Stimulated activated naive CD8-positive, alpha-beta T cell treated with anti-CD3 and anti-CD28 coated beads, Interleukin-15, Interleukin-2, amounts not matched to agents 100 U/mL and 50 U/mL, for 24 hours (primary cell): ENCODE measurements around the gene DNM3.

Experiments
- ATAC-seq: fragments of 150-1000 bp; cut with Tn5 transposase; one replicate; pipeline ENCODE4 v1.10.0; 2021
- DNase-seq: peaks from one replicate; pipeline ENCODE4 v3.0.0; 2021

DNM3 gene

DNA sequence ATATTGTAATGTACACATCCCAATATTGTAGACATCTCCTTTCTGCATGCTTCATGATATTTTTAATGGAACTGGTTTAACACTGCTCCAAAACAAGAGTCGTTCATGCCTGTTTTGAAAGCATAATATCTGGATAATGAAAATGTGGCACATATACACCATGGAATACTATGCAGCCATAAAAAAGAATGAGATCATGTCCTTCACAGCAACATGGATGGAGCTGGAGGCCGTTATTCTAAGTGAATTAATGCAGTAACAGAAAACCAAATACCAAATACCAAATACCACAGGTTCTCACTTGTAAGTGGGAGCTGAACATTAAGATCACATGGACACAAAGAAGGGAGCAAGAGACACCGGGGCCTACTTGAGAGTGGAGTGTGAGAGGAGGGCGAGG lies 487.0 kb downstream of the DNM3 start:
- DNase-seq, result no peak
- no peak for ATAC-seq

GRCh38 chr1:172332230-172332629 lies 490.9 kb downstream of the DNM3 start:
- DNase-seq, result no peak
- ATAC-seq, result no peak

DNA sequence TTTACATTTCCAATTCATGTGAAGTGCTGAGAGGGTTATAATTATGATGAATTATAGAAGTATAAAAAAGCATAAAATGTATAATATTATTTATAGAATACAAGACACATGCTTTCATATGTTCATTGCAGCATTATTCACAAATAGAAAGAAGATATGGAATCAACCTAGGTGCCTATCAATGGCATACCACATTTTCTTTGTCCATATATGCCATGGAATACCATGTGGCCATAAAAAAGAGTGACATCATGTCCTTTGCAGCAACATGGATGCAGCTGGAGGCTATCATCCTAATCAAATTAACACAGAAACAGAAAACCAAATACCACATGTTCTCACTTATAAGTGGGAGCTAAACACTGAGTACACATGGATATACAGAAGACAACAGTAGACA lies 494.1 kb downstream of the DNM3 start:
- ATAC-seq (no peak), DNase-seq (no peak)

DNA sequence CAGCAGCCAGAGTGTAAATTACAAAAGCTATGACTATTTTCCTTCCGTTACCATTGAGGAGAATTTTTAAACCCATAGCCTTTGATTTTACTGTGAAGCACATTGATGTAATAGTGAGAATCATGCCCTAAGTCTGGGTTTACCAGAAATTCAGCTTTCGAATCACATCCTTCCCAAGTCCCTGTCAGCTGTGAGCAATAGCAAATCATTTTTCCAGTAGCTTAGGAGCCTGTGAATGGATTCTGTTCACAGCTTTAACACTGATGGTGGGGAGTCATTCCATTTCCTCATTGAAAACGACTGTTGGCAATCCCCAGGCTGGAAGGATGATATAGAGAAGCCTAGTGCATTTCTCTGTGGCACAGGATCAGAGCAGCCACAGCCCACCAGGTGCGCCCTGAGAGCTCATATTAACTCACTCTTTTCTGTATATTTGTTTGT lies 497.0 kb downstream of the DNM3 start:
- peak; percentile 19 for DNase-seq
- peak; percentile 91 for ATAC-seq

- no peak for DNase-seq
- no peak for ATAC-seq
Measured at GRCh38 chr1:172339842-172340241, 498.5 kb downstream of the DNM3 start.

DNA sequence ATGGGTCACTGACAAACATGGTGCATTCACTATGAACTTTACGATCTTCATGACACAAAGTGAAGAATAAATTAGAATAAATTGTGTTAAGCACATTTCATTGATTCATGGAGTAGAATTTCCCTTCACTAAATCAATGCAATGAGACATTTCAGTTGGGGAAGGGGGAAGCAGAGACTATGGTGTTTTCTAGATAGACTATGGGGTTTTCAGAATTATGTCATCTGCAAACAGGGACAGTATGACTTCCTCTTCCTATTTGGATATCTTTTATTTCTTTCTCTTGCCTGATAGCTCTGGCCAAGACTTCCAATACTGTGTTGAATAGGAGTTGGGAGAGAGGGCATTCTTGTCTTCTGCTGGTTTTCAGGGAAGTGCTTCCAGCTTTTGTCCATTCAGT lies 499.2 kb downstream of the DNM3 start:
- no peak for ATAC-seq
- no peak for DNase-seq

GRCh38 chr1:172341697-172342096 lies 500.4 kb downstream of the DNM3 start:
- DNase-seq (no peak), ATAC-seq (no peak)

DNA sequence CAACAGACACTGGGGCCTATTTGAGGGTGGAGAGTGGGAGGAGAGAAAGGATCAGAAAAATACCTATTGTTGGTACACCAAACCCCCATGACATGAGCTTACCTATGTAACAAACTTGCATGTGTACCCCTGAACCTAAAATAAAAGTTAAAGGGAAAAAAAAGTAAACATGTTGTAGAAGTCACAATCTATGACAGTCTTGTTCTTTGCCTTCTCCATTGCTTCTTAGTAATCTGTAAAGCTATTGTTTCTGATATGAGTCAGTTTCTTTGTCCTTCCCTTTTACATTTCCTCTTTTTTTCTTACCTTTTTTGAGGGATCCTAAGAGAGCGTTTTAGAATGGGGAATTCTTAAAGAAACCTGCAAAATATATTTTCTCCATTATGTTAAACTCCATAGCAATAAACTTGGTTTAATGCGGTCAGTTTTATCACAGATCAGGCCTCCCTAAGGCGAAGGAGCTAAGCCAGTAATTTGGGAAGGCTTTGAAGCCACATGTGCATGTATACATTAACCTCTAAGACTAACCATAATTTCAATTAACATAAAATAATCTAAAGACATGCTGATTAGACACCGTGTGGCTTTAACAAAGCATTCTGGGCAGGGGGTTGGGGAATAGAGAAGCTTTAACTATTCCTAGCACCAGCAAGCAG lies 501.4 kb downstream of the DNM3 start:
- no peak for DNase-seq
- no peak for ATAC-seq

DNA sequence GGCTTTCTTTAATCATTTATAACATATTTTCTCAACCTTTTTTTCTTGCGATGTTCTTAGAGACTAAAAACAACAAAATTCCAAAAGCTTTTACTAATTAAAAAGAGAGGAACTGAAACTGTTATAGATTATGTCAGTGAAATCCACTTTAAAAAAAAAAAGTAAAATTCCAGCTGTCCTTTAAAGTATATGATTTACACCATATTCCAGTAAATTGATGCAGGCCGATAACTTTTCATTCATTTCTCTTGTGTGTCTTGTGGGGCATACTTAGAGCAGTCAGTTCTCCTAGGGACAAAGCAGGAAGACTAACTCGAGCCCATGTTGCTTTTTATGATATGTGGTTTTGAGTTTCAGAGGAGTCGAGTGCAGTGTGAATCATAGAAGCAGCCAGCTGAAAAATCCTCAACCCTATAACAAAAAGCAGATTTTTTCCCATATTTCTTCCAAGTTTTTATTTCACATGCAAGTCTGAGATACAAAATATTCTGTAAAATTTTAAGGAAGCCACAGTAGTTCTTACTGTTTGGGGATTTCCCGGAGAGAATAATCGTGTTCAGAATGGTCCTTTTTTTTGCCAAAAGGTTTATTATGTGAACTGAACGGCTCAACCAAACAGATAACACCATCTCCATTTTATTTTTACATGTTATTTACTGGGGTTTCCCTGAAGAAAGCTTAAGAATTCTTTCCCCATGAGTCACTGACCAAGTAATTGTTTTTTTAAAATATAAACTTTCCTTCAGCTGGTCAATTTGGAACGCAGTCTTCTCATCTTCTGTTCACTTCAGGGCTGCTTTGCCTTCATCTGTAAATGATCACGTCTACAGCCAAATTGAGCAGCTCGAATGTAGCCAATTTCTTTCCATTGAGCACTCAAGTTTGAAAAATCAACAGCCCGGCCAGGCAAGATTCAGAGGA lies 502.2 kb downstream of the DNM3 start:
- peak; percentile 58 for ATAC-seq
- no peak for DNase-seq

DNA sequence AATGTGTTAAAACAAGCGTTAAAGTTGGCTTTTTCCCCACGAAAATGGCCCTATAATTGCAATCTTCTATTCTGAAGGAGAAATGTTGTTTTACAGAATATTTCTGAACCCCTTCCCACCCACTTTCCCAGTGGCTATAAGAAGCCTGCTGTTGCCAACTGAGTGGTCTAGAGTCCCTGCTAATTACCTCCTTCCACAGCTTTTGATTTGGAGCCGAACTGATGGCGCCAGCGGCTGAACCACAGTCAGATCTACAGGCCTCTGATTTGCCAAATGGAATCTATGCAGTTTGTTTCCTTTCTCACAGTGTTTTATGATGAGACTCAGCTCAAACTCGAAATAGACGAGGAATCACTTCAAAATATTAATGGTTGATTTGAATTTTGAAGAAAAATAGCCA lies 503.1 kb downstream of the DNM3 start:
- no peak for ATAC-seq
- no peak for DNase-seq

DNA sequence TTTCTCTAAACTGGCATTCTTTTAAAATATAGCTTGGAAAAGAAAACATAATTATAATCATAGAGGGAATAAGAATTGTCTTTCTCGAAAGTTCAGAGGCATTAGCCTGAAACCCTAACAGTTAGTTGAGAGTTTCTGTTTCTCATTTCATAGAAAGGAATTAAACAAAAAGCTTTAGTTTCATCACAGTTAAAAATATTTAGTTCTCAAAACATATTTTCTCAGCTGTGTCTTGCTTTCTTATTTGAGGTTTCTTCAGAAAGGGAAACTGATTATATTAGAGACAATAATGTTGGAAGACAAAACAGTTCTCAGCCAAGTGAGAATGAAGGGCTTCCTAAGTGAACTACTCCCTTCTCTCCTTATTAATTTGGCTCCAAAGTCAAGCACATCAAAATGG lies 503.8 kb downstream of the DNM3 start:
- no peak for DNase-seq
- no peak for ATAC-seq

DNA sequence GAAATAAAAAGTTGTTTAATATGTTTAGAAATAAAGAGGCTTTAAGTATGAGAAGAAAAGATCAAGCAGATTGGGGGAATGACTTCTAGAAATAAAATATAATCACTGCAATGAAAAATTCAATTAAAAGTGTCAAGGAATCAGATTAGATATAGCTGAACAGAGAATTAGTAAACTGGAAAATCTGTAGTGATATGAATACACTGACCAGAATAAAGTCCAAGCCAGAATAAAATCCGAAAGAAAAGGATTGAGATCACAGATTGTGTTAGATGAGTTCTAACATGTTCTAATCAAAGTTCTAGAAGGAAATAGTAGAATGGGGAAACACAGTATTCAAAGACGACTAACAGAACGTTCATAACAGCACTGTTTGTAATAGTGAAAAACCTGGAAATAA lies 506.1 kb downstream of the DNM3 start:
- ATAC-seq, result no peak

DNA sequence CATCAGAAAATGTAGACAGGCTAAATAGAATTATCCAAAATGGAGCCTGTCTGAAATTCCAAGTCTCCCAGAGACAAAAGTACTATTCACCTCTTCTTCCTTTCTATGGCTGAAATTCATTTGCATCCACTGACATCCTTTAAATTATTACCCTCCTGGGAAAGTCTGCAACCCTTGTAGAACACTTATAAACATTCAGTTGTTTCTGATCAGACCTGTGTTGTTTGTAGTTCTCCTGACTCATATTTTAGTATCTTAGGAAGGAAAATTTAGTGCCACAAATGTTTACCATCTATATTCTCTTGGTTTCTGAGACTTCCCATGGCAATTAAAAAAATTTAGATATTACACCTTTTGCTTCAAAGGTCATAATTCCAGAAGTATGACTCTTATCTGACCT lies 509.6 kb downstream of the DNM3 start:
- no peak for DNase-seq
- no peak for ATAC-seq

More for the DNA sequence above, 506.1 kb downstream of the DNM3 start:
- no peak for DNase-seq

GRCh38 chr1:172351346-172351745 lies 510.0 kb downstream of the DNM3 start:
- ATAC-seq, result no peak
- DNase-seq, result no peak

GRCh38 chr1:172351754-172352161 lies 510.5 kb downstream of the DNM3 start:
- no peak for DNase-seq
- ATAC-seq, result no peak

DNA sequence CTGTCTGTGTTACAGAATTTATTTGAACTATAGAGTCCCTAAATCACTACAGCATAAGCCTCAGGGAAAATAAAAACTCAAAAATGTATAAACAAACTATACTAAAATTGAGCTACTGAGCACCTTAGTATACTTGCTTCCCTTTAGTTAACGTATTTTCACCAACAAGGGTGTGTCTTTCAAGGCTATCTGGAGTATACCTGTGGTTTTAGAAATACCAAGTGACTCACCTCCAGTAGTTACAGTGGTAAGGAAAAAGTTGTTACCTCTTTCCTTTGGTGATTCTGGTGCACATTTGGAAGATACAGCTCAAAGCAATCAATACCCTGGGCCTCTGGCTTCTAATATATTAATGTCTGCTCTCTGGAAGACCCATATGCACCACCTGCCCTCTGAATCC lies 511.1 kb downstream of the DNM3 start:
- no peak for DNase-seq
- ATAC-seq, result peak; percentile 84

- DNase-seq (no peak), ATAC-seq (no peak)
Measured at GRCh38 chr1:172354291-172355274, 513.3 kb downstream of the DNM3 start.

DNA sequence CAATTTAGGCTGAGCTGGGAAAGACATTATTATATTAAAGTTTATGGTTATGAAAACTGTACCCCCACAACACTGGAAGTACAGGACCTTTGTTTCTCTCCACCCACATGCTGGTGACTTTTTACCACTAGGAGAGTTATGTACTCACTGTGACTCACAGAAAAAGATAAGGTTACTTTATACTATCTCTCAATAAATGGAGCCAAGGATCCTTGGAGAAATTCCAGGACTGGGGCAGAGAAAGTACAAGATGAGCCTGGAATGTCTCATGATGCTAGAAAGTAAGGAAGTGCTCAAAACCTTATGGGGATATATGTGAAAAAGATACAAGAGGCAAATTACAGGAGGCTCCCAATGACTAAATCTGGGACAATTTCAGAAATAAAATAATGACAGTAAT lies 515.3 kb downstream of the DNM3 start:
- DNase-seq (no peak), ATAC-seq (no peak)

GRCh38 chr1:172357753-172358385 lies 516.6 kb downstream of the DNM3 start:
- ATAC-seq (peak; percentile 2), DNase-seq (no peak)

- ATAC-seq (no peak), DNase-seq (no peak)
Measured at GRCh38 chr1:172359491-172359999, 518.2 kb downstream of the DNM3 start.

DNA sequence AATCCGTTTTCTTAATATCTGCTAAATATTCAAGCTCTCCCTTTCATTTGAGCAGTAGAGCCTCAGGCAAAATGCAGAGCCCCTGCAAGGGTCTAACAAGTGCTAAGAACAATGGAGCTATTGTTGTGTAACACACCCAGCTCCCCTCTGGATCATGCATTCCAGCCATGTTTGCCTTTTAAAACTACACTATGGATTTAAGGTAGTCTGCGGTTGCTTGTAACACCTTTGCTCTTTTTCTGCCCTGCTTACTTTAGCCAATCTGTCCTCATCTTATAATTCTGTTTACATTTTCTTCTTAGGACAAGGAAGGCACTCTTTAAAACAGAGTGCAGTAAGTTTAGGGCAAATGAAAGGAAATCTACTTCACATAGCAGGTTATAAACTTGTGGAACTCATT lies 519.2 kb downstream of the DNM3 start:
- no peak for ATAC-seq
- DNase-seq, result no peak

GRCh38 chr1:172360985-172361384 lies 519.7 kb downstream of the DNM3 start:
- DNase-seq, result no peak
- no peak for ATAC-seq
